NOMO-1 treated with DMSO at 0.1 percent for 48 hours (cell line): Measurements from ENCODE around the gene NUDCD3.

Experiments used
- DNase-seq: peaks from one replicate; lab custom pipeline; 2025; ENCODE audit not compliant: unreplicated experiment; lab: John Stamatoyannopoulos, UW

The NUDCD3 gene

GRCh38 chr7:44482502-44483485, 7.7 kb downstream of the NUDCD3 start:
- no peak for DNase-seq

- DNase-seq, result no peak
Measured at GRCh38 chr7:44477938-44478337, 12.5 kb downstream of the NUDCD3 start.

- DNase-seq, result peak; percentile 67
Measured at GRCh38 chr7:44477063-44477830, 13.2 kb downstream of the NUDCD3 start.

GRCh38 chr7:44476313-44476712, 14.1 kb downstream of the NUDCD3 start:
- no peak for DNase-seq

- no peak for DNase-seq
Measured at GRCh38 chr7:44473295-44473694, 17.2 kb downstream of the NUDCD3 start.

- DNase-seq, result no peak
Measured at GRCh38 chr7:44472843-44473242, 17.6 kb downstream of the NUDCD3 start.

GRCh38 chr7:44471850-44472249, 18.6 kb downstream of the NUDCD3 start:
- DNase-seq, result no peak

GRCh38 chr7:44471436-44471835, 19.0 kb downstream of the NUDCD3 start:
- DNase-seq, result no peak

- no peak for DNase-seq
Measured at GRCh38 chr7:44470628-44471245, 19.7 kb downstream of the NUDCD3 start.

GRCh38 chr7:44470135-44470479, 20.4 kb downstream of the NUDCD3 start:
- no peak for DNase-seq

- DNase-seq, result no peak
Measured at GRCh38 chr7:44469461-44470134, 20.9 kb downstream of the NUDCD3 start.

- DNase-seq, result no peak
Measured at GRCh38 chr7:44467217-44467548, 23.3 kb downstream of the NUDCD3 start.

- no peak for DNase-seq
Measured at GRCh38 chr7:44466300-44467216, 23.9 kb downstream of the NUDCD3 start.

- DNase-seq, result no peak
Measured at GRCh38 chr7:44465490-44465889, 25.0 kb downstream of the NUDCD3 start.

- DNase-seq, result no peak
Measured at GRCh38 chr7:44463169-44463808, 27.2 kb downstream of the NUDCD3 start.

- no peak for DNase-seq
Measured at GRCh38 chr7:44461387-44461786, 29.1 kb downstream of the NUDCD3 start.

GRCh38 chr7:44460325-44460724, 30.1 kb downstream of the NUDCD3 start:
- peak; percentile 41 for DNase-seq

GRCh38 chr7:44455155-44455554, 35.3 kb downstream of the NUDCD3 start:
- no peak for DNase-seq

- no peak for DNase-seq
Measured at GRCh38 chr7:44454348-44454747, 36.1 kb downstream of the NUDCD3 start.

- DNase-seq, result no peak
Measured at GRCh38 chr7:44451123-44451522, 39.3 kb downstream of the NUDCD3 start.
